Gastrocnemius medialis (tissue), 4 donors: ENCODE results near the gene TAS1R2. TPM values are rescaled to one million over a fixed set of nuclear protein-coding genes. Genes with fewer than 3 reads are reported as not detected.

ENCODE experiments used
- ATAC-seq, 2 donors: fragments of 150-250 bp; one replicate each; pipeline ENCODE4 v1.9.1; 2016
- DNase-seq, 2 donors: peaks; one replicate each; pipeline ENCODE4 v3.0.0-alpha.2; 2019
- H3K27ac ChIP-seq, 4 donors: fragments of 200-600 bp; sonication (generic); 1 replicate in 1 of 4; 2 replicates in 3 of 4; pipeline ENCODE4 v1.5.1; 2016 to 2018; ENCODE audit warnings: mild to moderate bottlenecking in 2 of 4, moderate library complexity in 1 of 4
- H3K27me3 ChIP-seq, 3 donors: fragments of 200-600 bp; sonication (generic) in 2 of 3; 1 replicate in 1 of 3; 2 replicates in 2 of 3; pipeline versions ENCODE4 v1.5.1 to v1.6.0; 2016 to 2019; ENCODE audit warnings: mild to moderate bottlenecking in 1 of 3, moderate library complexity in 1 of 3
- H3K36me3 ChIP-seq, 2 donors: fragments of 200-600 bp; sonication (generic) in 1 of 2; one replicate each; pipeline ENCODE4 v1.5.1; 2017 to 2018
- H3K4me1 ChIP-seq, 2 donors: fragments of 200-600 bp; sonication (generic) in 1 of 2; one replicate each; pipeline ENCODE4 v1.5.1; 2016 to 2017; ENCODE audit warnings: mild to moderate bottlenecking in 2 of 2
- H3K4me3 ChIP-seq, 4 donors: fragments of 200-600 bp; sonication (generic) in 3 of 4; 1 replicate in 1 of 4; 2 replicates in 3 of 4; pipeline ENCODE4 v1.5.1; 2016 to 2019; ENCODE audit warnings: mild to moderate bottlenecking in 2 of 4
- H3K9me3 ChIP-seq, 3 donors: fragments of 200-600 bp; sonication (generic) in 2 of 3; 1 replicate in 1 of 3; 2 replicates in 2 of 3; pipeline ENCODE4 v1.5.1; 2016 to 2019
- CTCF ChIP-seq, 5 experiments: fragments of 450-650 bp in 3 of 5; fragments of 200-600 bp in 2 of 5; sonication (generic) in 2 of 5; IDR thresholded peaks in 4 of 5; conservative IDR thresholded peaks in 1 of 5; 1 replicate in 4 of 5; 2 replicates in 1 of 5; pipeline ENCODE4 v1.5.1; 2016 to 2019; ENCODE audit warnings: antibody characterized with exemption in 5 of 5, mild to moderate bottlenecking in 3 of 5, moderate library complexity in 3 of 5
- POLR2A ChIP-seq, 2 donors: fragments of 450-650 bp; IDR thresholded peaks; one replicate each; pipeline ENCODE4 v1.6.1; 2017; ENCODE audit warnings: antibody characterized with exemption in 2 of 2, mild to moderate bottlenecking in 2 of 2, moderate library complexity in 2 of 2
- in situ Hi-C, 4 donors: fragments of 200-750 bp; cut with MboI; loops; one replicate each; pipeline versions ENCODE4 v1.15.0 to v1.8.0; 2017; ENCODE audit warnings: low sequenced_read_pairs in 4 of 4
- intact Hi-C: fragments of 100-400 bp; cut with DNase I; formaldehyde crosslinking; loops from one replicate; pipeline ENCODE4 v1.15.1; 2023; ENCODE audit warnings: low total_unique reads
- total RNA-seq, 4 donors: library from RNA; depleted of rRNA; stranded (reverse); fragments of >200 nt; gene quantifications; one replicate each; pipeline versions ENCODE4 v1.1.0 to v1.2.3, GENCODE V29; 2016

TAS1R2 gene
- total RNA-seq, 4 donors from 2014 or later = not detected

GRCh38 chr1:18796950-18797349, 62.5 kb downstream of the TAS1R2 start:
- DNase-seq (no peak), ATAC-seq (no peak)
- no peak for TF ChIP-seq POLR2A (IDR thresholded peaks at IDR 0.05)
- TF ChIP-seq CTCF (IDR thresholded peaks at IDR 0.05 in 4 of 5, conservative IDR thresholded peaks at IDR 0.05 in 1 of 5) = no peak
- no peaks in the 10 kb centered on the region for H3K4me1 ChIP-seq
- peaks cover 0 to under 1% (median 0%) of the 10 kb centered on the region in 3 donors for H3K27me3 ChIP-seq
- intact Hi-C loops (no loop called here), in situ Hi-C loops (no loop called here)
- H3K27ac ChIP-seq = no peak overlapping the region
- no peaks in the 10 kb centered on the region for H3K9me3 ChIP-seq
- H3K4me3 ChIP-seq = no peak overlapping the region
- H3K36me3 ChIP-seq = no peaks in the 10 kb centered on the region

- intact Hi-C loops (no loop called here), in situ Hi-C loops (no loop called here)
- H3K36me3 ChIP-seq = no peaks in the 10 kb centered on the region
- H3K9me3 ChIP-seq = no peaks in the 10 kb centered on the region
- ATAC-seq (no peak), DNase-seq (no peak)
- no peak overlapping the region for H3K27ac ChIP-seq
- H3K4me1 ChIP-seq = no peaks in the 10 kb centered on the region
- H3K4me3 ChIP-seq = no peak overlapping the region
- H3K27me3 ChIP-seq = peaks cover 0 to 5% (median 0%) of the 10 kb centered on the region in 3 donors
- TF ChIP-seq POLR2A (IDR thresholded peaks at IDR 0.05) (no peak), CTCF (IDR thresholded peaks at IDR 0.05 in 4 of 5, conservative IDR thresholded peaks at IDR 0.05 in 1 of 5) (no peak)
Measured at GRCh38 chr1:18795002-18795689, 64.3 kb downstream of the TAS1R2 start.

- H3K36me3 ChIP-seq = no peaks in the 10 kb centered on the region
- H3K4me3 ChIP-seq = no peak overlapping the region
- intact Hi-C loops (no loop called here), in situ Hi-C loops (no loop called here)
- no peaks in the 10 kb centered on the region for H3K9me3 ChIP-seq
- H3K27ac ChIP-seq = no peak overlapping the region
- ATAC-seq (no peak), DNase-seq (no peak)
- no peaks in the 10 kb centered on the region for H3K4me1 ChIP-seq
- peaks cover 0 to 5% (median 0%) of the 10 kb centered on the region in 3 donors for H3K27me3 ChIP-seq
- TF ChIP-seq POLR2A (IDR thresholded peaks at IDR 0.05) = no peak
- no peak for TF ChIP-seq CTCF (IDR thresholded peaks at IDR 0.05 in 4 of 5, conservative IDR thresholded peaks at IDR 0.05 in 1 of 5)
Measured at GRCh38 chr1:18794561-18794960, 64.9 kb downstream of the TAS1R2 start.

GRCh38 chr1:18794051-18794450, 65.4 kb downstream of the TAS1R2 start:
- no peak overlapping the region for H3K27ac ChIP-seq
- no peaks in the 10 kb centered on the region for H3K36me3 ChIP-seq
- H3K4me3 ChIP-seq = no peak overlapping the region
- H3K4me1 ChIP-seq = no peaks in the 10 kb centered on the region
- intact Hi-C loops = no loop called here
- TF ChIP-seq CTCF (IDR thresholded peaks at IDR 0.05 in 4 of 5, conservative IDR thresholded peaks at IDR 0.05 in 1 of 5) = no peak
- no peak for TF ChIP-seq POLR2A (IDR thresholded peaks at IDR 0.05)
- peaks cover 0 to 5% (median 0%) of the 10 kb centered on the region in 3 donors for H3K27me3 ChIP-seq
- in situ Hi-C loops = no loop called here
- ATAC-seq (no peak), DNase-seq (no peak)
- H3K9me3 ChIP-seq = no peaks in the 10 kb centered on the region

GRCh38 chr1:18793164-18793563, 66.3 kb downstream of the TAS1R2 start:
- Histone ChIP-seq H3K4me1 (no peaks in the 10 kb centered on the region), H3K27me3 (peaks cover 0 to 5% (median 0%) of the 10 kb centered on the region in 3 donors), H3K27ac (no peak overlapping the region), H3K9me3 (no peaks in the 10 kb centered on the region), H3K36me3 (no peaks in the 10 kb centered on the region), H3K4me3 (no peak overlapping the region)
- DNase-seq = no peak
- in situ Hi-C loops = no loop called here
- no peak for ATAC-seq
- TF ChIP-seq CTCF (IDR thresholded peaks at IDR 0.05 in 4 of 5, conservative IDR thresholded peaks at IDR 0.05 in 1 of 5) (no peak), POLR2A (IDR thresholded peaks at IDR 0.05) (no peak)
- intact Hi-C loops = no loop called here
